Activated CD4-positive, CD25-positive, alpha-beta regulatory T cell treated with anti-CD3 and anti-CD28 coated beads, Interleukin-2, amount 50 U/mL, for 72 hours (primary cell): ENCODE data around the gene SEC16A.
"Not testable (repeated sequence)": the region's sequence is repeated elsewhere in the genome, so short reads cannot be mapped to it uniquely, and the experiment has no call there.

ENCODE experiments used
- DNase-seq: peaks from one replicate; pipeline ENCODE4 v3.0.0; 2021

The SEC16A gene

DNA sequence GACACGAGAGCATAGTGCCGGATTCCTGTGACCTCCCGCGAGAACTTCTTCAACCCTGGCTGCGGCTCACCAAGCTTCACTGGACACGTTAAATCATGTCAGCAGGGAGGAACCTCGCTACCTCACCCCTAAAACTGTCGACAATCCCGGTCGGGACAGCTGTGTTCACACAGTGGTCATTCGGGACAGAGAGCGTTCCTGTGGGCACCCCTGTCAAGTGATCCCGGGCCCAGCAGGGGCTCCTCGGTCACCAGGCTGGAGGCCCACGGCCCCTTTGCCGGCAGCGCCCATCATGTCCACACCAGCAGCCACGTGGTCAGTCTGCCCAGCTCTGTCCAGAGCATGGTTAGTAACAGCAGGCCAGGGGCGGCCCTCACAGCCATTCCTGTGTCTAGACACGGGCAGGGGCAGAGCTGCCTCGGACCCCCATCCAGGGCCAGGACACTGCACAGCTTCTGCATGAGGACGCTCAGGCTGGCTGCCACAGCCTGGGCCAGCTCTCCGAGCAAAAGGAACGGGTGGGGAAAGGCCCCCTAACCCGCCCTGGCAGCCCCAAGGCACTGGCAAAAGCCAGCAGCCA, 46.7 kb downstream of the SEC16A start:
- no peak for DNase-seq

- no peak for DNase-seq
These were observed 48.2 kb downstream of the SEC16A start for GRCh38 chr9:136434580-136435169.

DNA sequence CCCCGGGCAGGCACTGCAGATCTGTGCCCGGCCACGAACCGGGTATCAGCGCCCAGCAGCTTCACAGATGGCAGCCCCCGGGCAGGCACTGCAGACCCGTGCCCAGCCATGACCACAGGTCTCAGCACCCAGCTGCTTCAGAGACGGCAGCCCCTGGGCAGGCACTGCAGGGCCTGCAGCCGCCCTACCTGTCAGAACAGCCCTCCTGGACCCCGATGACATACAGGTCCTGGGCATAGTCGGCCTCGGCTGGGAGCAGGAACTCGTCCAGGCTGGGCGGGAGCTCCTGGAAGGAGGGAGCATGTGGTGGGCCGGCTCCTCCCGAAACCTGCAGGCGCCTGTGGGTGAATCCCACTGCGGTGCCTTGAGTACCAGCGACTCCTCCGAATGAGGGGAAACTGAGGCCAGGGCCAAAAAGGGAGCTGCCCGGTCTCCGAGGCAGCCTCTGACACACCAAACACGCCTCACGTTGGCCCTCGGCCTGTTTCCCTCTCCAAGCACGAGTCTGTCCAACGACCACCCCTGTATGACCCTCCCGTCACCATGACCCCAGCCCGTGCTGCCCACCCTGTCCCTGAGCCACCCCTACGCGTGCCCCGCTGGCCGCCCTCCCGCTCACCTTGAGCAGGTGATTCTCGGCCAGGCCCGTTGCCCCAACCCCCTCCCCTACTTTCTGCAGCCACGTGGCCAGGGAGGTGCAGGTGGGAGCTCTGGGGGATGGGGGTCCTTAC, 48.8 kb downstream of the SEC16A start:
- DNase-seq, result no peak

DNA sequence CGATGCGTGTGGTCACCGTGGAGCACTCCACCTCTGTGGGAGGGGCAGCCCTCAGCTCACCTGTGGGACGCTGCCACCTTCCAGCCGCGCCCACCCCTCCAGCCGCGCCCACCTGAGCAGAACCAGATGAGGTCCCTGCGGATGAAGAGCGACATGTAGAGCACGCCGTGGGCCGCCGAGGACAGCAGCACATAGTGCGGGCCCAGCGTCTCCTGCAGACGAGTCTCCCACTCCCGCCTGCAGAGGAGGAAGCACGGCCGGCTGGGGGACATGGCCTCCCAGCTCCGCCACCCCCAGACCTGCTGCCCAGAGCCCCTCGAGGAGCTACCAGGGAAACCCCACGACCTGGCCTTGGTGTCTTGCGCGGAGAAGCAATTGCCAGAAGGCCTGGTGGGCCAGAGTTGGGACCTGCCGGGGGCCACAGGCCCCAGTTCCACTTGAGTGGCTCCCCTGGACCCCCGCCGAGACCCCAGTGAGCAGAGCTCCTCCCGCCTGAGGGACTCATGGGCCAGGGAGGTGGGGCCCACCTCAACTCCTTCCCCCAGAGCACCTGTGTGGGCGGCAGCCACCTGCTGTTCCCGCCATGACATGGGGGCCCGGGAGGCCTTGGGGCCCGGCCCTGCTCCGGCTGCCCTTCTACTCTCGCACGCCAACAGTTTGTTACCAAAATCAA, 49.7 kb downstream of the SEC16A start:
- DNase-seq, result no peak

- DNase-seq, result no peak
These were observed 50.2 kb downstream of the SEC16A start for GRCh38 chr9:136432591-136432990.

DNA sequence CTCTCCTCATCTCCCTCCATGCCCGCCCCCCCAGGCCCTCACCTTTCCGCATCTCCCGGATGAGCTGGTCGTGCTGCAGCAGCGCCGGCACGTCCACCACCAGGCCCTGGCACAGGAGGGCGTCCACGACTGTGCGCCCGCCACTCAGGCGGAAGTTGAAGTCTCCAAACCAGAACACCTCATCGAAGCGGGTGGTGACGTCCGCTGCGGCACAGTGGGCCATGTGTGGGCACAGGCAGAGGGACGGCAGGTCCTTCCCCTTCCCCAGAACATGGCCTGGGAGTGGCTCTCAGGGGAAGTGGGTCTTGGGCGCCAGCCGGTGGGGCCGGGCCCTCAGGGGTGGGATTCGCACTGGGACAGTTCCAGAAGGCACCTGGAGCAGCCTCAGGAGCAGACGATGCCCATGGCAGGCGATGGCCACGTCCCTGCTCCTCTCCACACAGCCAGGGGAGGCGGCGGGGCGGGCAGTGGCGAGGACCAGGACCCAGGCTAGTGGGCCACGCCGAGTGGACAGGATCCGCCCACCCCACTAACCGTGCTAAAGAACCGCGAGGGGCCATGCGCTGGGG, 51.0 kb downstream of the SEC16A start:
- DNase-seq, result no peak

GRCh38 chr9:136430588-136431234, 52.1 kb downstream of the SEC16A start:
- no peak for DNase-seq

DNA sequence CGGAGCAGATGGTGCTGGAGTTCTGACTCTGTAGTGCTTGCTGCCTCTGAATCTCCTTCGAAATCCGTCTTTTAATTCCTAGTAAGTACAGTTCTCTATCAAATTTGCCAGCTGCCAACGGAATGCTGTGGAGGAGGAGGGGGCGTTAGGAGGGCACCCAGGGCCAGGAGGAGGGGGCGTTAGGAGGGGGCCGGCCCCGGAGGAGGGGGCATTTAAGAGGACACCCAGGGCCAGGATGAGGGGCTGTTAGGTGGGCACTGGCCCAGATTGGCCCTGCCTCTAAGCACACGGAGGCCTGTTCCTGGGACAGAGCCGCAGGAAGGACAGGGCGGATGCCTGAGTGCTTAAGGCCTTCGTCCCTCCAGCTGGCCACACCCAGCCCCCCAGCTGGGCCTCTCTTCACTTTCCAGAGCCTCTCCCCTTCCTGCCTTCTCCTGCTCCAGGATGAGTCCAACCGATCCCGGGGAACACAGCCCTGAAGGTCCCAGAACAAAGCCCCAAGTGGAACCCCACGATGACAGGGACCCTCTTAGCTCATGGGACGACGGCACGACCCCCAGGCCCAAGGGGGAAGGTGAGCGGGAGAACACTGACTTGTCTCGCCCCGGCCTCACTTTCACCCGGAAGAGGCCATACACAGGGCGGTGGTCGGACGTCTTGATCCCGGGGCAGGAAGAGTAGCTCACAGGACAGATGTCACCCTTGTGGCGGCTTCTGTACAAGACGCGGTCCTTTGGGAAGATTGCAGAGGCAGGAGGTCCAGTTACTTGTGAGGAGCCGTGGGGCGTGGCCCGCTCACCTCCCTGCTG, 53.0 kb downstream of the SEC16A start:
- no peak for DNase-seq

DNA sequence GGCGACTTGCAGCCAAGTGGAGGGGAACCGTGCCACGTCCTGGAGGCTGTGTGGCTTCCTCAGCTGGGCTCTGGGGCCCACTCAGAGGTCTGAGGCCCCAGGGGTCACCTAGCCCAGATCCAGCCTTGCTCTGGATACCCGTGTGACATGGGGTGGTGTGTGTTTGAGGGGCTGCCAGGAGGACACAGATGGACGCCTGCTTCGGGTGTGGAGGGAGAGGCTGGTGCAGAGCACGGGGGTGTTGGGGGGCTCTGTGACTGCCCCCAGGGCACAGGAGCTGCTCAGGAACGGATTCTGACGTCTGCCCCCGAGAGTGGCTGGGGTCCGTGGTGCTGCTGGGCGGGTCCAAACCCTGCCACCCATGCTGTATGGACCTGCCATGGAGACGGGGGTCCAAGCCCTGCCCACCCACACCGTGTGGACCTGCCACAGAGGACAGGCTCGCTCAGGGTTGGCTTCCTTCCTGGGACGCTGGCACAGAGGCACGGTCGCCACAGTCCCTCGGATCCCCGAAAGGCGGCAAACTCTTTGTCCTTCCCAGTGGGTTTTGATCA, 53.7 kb downstream of the SEC16A start:
- no peak for DNase-seq

DNA sequence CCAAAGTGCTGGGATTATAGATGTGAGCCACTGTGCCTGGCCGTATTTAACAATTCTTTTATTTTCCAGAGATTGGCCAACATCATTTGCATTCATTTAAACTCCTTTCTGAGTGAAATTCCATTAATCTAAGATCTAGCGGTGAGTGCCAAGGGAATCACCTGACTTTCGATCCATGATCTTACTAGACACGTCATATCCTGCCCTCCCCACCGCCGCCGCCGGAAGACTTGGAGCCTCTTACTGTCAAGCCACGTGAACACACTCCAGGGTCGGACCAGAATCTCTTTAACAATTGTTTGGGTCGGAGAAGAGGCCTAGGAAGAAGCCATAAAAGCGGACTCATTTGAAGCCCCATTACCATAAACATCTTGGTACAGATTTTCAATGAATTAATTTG, 56.1 kb downstream of the SEC16A start:
- no peak for DNase-seq

DNA sequence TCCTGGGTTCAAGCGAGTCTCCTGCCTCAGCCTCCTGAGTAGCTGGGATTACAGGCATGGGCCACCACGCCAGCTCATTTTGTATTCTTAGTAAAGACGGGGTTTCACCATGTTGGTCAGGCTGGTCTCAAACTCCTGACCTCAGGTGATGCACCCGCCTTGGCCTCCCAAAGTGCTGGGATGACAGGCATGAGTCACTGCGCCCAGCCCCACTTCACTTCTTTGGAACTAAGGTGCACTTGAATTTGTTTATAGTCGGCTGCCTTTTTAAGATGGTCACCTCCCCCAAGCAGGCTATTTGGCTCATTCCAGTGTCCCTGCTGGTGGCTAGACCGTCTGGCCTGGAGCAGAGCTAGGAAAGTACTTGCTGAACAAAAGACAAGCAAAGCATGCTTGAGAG, 57.5 kb downstream of the SEC16A start:
- not testable (repeated sequence) for DNase-seq

DNA sequence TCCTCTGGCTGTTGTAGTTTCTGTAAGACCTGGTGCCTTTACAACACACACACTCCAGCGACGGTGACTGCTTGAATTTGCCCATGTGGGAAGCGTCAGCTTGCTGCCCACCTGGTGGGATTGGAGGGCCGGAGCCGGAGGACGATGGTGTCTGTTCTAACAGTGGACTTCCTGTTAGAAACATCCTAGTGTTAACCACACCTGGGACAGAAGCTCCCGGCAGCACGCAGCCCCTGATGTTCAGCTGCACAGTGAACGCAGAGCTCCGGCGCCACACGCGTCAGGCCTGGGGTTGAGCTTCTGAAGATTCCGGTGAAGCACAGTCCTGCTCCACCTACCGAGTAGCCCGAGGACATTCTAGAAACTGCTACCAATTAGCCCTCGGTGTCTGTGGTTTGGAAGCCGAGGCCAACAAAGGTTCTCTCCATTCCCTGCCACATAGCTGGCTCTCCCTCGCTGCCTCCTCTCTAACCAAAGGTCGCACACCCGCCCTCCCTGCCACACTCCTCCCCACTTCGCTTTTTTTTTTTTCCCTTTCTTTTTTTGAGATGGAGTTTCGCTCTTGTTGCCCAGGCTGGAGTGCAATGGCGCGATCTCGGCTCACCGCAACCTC, 58.0 kb downstream of the SEC16A start:
- DNase-seq, result no peak

GRCh38 chr9:136423432-136424146, 59.3 kb downstream of the SEC16A start:
- no peak for DNase-seq

DNA sequence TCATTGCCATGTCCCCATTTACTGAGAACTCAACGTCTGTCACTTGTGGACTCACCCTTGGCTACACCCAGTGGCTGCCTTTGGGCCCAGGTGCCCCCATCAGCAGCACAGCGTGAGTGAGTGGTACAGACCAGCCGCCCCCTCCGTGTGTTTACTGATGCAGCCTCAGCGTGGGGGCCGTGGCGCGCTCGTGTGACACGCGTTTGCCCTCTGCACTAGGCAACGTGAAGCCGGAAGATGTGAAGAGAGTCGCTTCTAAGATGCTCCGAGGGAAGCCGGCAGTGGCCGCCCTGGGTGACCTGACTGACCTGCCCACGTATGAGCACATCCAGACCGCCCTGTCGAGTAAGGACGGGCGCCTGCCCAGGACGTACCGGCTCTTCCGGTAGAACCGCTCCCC, 60.0 kb downstream of the SEC16A start:
- DNase-seq, result no peak

GRCh38 chr9:136421791-136422190, 61.0 kb downstream of the SEC16A start:
- DNase-seq, result no peak

DNA sequence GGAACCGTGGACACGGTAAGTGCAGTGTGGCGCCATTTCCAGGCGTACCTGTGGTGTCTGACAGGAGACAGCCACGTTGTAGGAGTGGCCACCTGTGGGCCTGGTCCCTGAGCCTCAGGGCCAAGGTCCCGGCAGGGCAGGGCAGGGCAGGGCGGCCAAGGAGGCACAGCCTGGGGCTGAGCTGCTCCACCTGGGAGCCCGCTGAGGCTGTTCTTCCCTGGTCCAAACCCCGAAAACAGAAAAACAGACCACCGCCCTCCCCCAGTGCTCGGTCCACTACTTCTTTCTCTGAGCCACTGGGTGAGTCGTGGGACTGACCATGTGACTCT, 63.8 kb downstream of the SEC16A start:
- no peak for DNase-seq

DNA sequence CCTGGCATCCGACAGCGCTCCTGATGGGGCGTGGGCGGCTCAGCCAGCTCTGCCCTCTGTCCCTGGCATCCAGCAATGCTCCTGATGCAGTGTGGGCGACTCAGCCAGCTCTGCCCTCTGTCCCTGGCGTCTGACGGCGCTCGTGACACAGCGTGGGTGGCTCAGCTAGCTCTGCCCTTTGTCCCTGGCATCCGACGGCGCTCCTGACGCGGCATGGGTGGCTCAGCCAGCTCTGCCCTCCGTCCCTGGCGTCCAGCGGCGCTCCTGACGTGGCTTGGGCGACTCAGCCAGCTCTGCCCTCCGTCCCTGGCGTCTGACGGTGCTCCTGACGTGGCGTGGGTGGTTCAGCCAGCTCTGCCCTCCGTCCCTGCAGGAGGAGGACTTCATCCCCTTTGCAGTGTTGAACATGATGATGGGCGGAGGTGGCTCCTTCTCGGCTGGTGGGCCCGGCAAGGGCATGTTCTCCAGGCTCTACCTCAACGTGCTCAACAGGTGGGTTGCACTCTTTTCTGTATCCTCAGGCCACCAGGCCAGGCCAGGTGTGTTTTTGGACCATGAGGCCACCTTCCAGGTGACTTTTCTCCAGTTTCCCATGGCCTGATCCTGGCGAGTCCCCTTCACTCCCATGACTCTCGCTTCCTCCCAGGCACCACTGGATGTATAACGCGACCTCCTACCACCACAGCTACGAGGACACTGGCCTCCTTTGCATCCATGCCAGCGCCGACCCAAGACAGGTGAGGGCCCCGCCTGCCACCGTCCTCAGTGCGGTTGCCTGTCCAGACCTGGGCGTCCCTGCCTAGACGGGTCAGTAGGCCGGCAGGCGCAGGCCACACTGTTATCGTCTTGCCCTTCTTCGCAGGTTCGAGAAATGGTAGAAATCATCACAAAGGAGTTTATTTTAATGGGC, 64.4 kb downstream of the SEC16A start:
- DNase-seq, result no peak

DNA sequence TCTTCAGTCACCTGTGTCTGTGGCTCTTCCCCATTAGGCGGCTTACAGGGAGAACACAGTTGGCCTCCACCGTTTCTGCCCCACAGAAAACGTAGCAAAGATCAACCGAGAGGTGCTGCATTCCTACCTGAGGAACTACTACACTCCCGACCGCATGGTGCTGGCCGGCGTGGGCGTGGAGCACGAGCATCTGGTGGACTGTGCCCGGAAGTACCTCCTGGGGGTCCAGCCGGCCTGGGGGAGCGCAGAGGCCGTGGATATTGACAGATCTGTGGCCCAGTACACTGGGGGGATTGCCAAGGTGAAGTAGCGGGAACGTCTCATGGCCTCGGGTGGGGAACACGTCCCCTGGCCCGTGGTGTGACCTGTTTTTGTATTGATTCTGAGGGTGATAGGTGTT, 65.9 kb downstream of the SEC16A start:
- DNase-seq, result no peak

DNA sequence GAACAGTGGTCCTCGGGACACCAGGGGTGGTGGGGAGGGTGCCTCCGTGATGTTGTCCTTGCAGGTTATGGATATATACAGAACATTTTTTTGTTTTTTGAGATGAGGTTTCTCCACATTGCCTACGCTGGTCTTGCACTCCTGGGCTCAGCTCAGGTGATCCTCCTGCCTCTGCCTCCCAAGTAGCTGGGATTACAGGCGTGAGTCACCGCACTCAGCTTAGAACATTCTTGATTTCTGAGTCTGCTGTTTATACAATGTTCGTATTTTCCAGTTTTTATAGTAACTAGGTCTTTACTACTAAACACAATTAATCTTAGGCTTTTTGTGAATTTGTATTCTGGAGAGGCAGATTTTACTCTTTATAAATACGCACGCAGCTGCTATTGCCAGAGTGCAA, 66.4 kb downstream of the SEC16A start:
- DNase-seq, result no peak

- DNase-seq, result no peak
These were observed 69.9 kb downstream of the SEC16A start for GRCh38 chr9:136412962-136413361.
